Measurements from ENCODE around the gene SHC3.

Gene SHC3

GRCh38 chr9:89107406-89107805 lies 71.2 kb downstream of the SHC3 start:
- Histone ChIP-seq H3K4me1 (ENCODE audit: insufficient read depth, poor library complexity, severe bottlenecking) (no peaks in the 10 kb centered on the region), H3K9me3 (ENCODE audit: severe bottlenecking) (no peaks in the 10 kb centered on the region), H3K27me3 (ENCODE audit: insufficient read depth, poor library complexity, severe bottlenecking) (no peaks in the 10 kb centered on the region), H3K4me3 (ENCODE audit: severe bottlenecking) (no peak overlapping the region), H3K27ac (ENCODE audit: poor library complexity, severe bottlenecking) (no peak overlapping the region), H3K36me3 (ENCODE audit: low read depth) (no peaks in the 10 kb centered on the region)
- DNase-seq (ENCODE audit: low spot score) (no peak), ATAC-seq (ENCODE audit: low read depth) (no peak)
- TF ChIP-seq CTCF (IDR thresholded peaks at IDR 0.05; ENCODE audit: poor library complexity, severe bottlenecking), result no peak

DNA sequence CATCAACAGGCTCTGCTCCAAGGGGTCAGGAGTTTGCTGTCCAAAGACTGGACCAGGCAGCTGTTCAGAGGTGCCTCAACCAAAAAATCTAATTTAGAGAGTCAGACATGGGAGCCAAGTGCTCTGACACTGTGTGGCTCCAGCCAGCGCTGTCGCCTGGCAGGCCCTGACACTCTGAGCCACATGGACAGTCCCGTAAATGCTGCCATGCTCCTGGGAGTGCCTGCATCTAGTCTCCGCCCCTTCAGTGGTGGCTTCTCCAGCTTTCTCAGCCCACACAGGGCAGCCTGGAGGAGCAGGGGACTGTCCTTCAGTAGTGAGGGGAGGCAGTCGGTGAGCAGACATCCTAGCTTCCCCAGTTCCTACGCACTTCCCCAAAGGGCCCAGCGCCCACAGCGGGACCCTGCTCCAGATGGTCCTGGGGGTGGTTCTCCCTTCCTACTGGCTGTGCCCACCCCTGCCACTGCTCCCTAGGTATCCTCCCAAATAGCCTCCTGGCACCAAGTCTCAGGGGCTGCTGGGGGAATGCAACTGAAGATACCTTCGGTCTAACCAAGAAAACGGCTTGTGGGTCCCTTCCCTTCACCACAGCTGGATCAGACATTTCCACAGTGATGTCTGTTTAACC lies 72.3 kb downstream of the SHC3 start:
- no peak overlapping the region for H3K27ac ChIP-seq (ENCODE audit: poor library complexity, severe bottlenecking)
- H3K9me3 ChIP-seq (ENCODE audit: severe bottlenecking), result no peaks in the 10 kb centered on the region
- no peak for TF ChIP-seq CTCF (IDR thresholded peaks at IDR 0.05; ENCODE audit: poor library complexity, severe bottlenecking)
- DNase-seq (ENCODE audit: low spot score), result no peak
- H3K36me3 ChIP-seq (ENCODE audit: low read depth), result no peaks in the 10 kb centered on the region
- no peaks in the 10 kb centered on the region for H3K4me1 ChIP-seq (ENCODE audit: insufficient read depth, poor library complexity, severe bottlenecking)
- H3K27me3 ChIP-seq (ENCODE audit: insufficient read depth, poor library complexity, severe bottlenecking), result no peaks in the 10 kb centered on the region
- no peak for ATAC-seq (ENCODE audit: low read depth)
- no peak overlapping the region for H3K4me3 ChIP-seq (ENCODE audit: severe bottlenecking)

GRCh38 chr9:89104821-89105220 lies 73.8 kb downstream of the SHC3 start:
- no peaks in the 10 kb centered on the region for H3K27me3 ChIP-seq (ENCODE audit: insufficient read depth, poor library complexity, severe bottlenecking)
- ATAC-seq (ENCODE audit: low read depth) (no peak), DNase-seq (ENCODE audit: low spot score) (no peak)
- H3K36me3 ChIP-seq (ENCODE audit: low read depth), result no peaks in the 10 kb centered on the region
- H3K4me3 ChIP-seq (ENCODE audit: severe bottlenecking), result no peak overlapping the region
- no peak overlapping the region for H3K27ac ChIP-seq (ENCODE audit: poor library complexity, severe bottlenecking)
- H3K4me1 ChIP-seq (ENCODE audit: insufficient read depth, poor library complexity, severe bottlenecking), result no peaks in the 10 kb centered on the region
- no peak for TF ChIP-seq CTCF (IDR thresholded peaks at IDR 0.05; ENCODE audit: poor library complexity, severe bottlenecking)
- no peaks in the 10 kb centered on the region for H3K9me3 ChIP-seq (ENCODE audit: severe bottlenecking)

DNA sequence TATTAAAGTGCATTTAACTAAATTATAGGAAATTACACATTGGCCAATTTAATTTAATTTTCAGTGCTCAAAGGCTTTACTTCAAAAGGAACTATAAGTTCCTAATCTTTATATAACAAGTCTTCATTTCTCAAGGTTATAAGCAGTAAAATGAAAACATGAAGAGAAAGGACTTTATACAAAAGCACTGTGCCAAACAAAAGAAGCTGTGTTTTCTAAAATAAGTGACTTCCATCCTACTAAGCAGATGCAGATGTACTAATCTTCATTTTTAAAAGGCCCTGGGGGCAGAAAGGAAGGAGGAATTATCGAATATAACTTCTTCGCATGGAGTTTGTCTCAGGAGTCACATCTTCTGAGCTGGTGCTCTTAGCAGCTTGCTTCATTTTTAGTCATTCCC lies 81.4 kb downstream of the SHC3 start:
- Histone ChIP-seq H3K4me3 (ENCODE audit: severe bottlenecking) (no peak overlapping the region), H3K9me3 (ENCODE audit: severe bottlenecking) (no peaks in the 10 kb centered on the region), H3K4me1 (ENCODE audit: insufficient read depth, poor library complexity, severe bottlenecking) (no peaks in the 10 kb centered on the region), H3K27ac (ENCODE audit: poor library complexity, severe bottlenecking) (no peak overlapping the region), H3K36me3 (ENCODE audit: low read depth) (no peaks in the 10 kb centered on the region), H3K27me3 (ENCODE audit: insufficient read depth, poor library complexity, severe bottlenecking) (no peaks in the 10 kb centered on the region)
- ATAC-seq (ENCODE audit: low read depth) (no peak), DNase-seq (ENCODE audit: low spot score) (no peak)
- no peak for TF ChIP-seq CTCF (IDR thresholded peaks at IDR 0.05; ENCODE audit: poor library complexity, severe bottlenecking)

GRCh38 chr9:89096807-89097206 lies 81.8 kb downstream of the SHC3 start:
- no peaks in the 10 kb centered on the region for H3K4me1 ChIP-seq (ENCODE audit: insufficient read depth, poor library complexity, severe bottlenecking)
- no peaks in the 10 kb centered on the region for H3K9me3 ChIP-seq (ENCODE audit: severe bottlenecking)
- H3K27me3 ChIP-seq (ENCODE audit: insufficient read depth, poor library complexity, severe bottlenecking), result no peaks in the 10 kb centered on the region
- H3K27ac ChIP-seq (ENCODE audit: poor library complexity, severe bottlenecking), result no peak overlapping the region
- no peak for ATAC-seq (ENCODE audit: low read depth)
- TF ChIP-seq CTCF (IDR thresholded peaks at IDR 0.05; ENCODE audit: poor library complexity, severe bottlenecking), result no peak
- no peak for DNase-seq (ENCODE audit: low spot score)
- no peaks in the 10 kb centered on the region for H3K36me3 ChIP-seq (ENCODE audit: low read depth)
- no peak overlapping the region for H3K4me3 ChIP-seq (ENCODE audit: severe bottlenecking)

Data from RWPE2 (cell line).